ENCODE data around the gene NTN1.

- TF ChIP-seq FOXM1 (CRISPR knock-in tag; IDR thresholded peaks at IDR 0.05) (no peak), ZNF296 (CRISPR knock-in tag; conservative IDR thresholded peaks at IDR 0.05) (no peak)
These were observed 30.3 kb downstream of the NTN1 start for GRCh38 chr17:9051561-9051960.

Data from HepG2 (cell line).